HFF-Myc (cell line): ENCODE data around the gene ABHD8.

Experiments used
- DNase-seq: peaks from one replicate; pipeline ENCODE4 v3.0.0-alpha.2; 2011; ENCODE audit warnings: low read depth; ENCODE audit errors: extremely low read depth
- H3K4me3 ChIP-seq: replicated peaks from 2 replicates; pipeline ENCODE4 v1.5.1; 2011; ENCODE audit warnings: low read depth, mild to moderate bottlenecking, control low read depth, low read length
- TF ChIP-seq, protein P1 (sequence below): IDR thresholded peaks from 2 replicates; pipeline ENCODE4 v1.5.1; 2012; ENCODE audit warnings: mild to moderate bottlenecking, low read depth, low read length, control low read depth; ENCODE audit errors: missing control alignments

ABHD8 gene

DNA sequence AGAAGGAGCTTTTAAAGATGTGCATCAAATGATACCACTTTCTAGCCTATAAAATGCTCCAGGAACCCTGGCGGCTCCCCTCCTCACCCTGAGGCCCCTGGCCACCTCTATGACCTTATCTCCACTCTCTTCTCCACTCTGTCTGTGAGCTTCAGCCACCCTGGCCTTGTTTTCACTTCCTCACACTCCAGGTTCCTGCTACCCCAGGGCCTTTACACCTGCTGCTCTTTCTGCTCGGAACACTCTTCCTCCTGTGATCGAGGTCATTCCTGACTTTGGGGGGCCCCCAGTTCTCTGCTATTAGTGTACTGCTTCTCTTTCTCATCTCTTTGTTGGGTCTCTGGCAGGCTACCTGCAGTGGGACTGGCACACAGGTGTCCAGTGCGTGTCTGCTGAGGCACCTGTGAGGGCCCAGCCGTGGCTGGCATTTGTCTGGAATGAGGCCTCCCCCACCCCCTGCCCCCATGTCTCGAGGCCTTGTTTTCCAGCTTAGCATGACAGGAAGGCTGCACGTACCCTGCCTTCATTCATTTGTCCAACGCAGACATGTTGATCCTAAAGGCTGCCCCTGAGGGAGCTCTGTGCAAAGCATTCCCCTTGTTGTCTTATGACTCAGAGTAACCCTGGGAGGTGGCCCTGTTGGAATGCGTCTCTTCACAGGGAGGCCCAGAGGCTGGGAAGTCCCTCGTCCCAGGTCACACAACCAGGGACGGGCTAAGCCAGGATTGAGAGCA is 8.4 kb upstream of the ABHD8 start:
- no peak overlapping the region for H3K4me3 ChIP-seq
- TF ChIP-seq, protein P1, sequence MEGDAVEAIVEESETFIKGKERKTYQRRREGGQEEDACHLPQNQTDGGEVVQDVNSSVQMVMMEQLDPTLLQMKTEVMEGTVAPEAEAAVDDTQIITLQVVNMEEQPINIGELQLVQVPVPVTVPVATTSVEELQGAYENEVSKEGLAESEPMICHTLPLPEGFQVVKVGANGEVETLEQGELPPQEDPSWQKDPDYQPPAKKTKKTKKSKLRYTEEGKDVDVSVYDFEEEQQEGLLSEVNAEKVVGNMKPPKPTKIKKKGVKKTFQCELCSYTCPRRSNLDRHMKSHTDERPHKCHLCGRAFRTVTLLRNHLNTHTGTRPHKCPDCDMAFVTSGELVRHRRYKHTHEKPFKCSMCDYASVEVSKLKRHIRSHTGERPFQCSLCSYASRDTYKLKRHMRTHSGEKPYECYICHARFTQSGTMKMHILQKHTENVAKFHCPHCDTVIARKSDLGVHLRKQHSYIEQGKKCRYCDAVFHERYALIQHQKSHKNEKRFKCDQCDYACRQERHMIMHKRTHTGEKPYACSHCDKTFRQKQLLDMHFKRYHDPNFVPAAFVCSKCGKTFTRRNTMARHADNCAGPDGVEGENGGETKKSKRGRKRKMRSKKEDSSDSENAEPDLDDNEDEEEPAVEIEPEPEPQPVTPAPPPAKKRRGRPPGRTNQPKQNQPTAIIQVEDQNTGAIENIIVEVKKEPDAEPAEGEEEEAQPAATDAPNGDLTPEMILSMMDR = no peak
- DNase-seq = no peak

DNA sequence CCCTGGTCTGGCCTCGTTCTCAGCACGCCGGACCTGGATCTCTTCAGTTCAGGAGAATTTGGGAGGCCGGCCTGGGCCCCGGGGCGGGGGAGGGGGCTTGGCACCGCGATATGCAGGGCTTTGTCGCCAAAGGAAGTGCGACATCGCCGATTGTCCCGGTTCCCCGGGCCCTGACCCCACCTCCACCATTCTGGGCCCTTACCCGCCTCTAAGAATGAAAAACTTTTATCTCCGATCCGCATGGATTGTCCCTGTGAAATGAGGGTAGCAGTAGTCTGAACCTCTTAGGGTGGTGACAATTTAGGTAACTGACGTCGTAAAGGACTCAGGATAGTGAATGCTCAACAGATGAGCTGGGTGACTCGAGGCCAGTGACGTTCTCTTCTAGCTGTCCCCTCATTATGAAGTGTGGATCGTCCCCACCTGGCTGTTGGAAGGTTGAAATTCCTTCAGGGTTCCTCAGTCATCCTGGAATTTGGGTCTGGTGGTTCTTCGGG is 6.8 kb upstream of the ABHD8 start:
- peak overlapping the region; percentile 100 for H3K4me3 ChIP-seq
- TF ChIP-seq, protein P1 = no peak
- DNase-seq = no peak

DNA sequence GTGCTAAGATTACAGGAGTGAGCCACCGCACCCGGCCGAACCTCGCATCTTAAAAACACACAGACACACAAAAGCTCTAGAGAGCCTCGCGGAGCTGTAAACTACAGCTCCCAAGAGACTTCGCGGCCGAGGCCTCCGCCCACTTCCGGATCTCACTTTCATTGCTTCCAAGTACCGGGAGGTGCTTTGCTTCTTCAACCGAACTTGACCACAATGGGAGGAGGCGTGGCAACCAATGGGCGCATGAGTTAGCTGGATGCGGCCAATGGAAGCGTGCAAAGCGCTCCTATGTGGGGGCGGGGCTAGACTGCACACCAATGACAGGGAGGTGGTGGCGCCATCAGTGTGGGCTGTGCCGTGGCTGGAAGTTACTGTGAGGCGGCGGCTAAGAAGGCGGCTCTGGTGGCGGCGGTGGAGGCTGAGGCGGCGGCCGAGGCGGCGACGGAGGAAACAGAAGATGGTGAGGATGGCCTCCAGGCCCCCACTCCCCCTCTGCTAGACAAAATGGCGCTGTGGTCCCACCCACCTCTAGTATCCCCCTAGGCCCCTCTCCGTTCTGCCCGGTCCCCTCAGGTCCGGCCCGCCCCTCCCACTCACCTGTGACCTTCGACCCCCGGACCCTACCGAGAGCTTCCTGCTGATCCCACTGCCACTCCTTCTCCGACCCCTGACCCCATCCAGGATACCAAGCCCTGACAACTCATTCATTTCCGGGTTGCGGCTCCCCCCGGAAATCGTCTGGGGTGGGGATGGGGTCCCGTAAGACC is 6.2 kb upstream of the ABHD8 start, which contains the start of gene DDA1:
TSS of gene DDA1 (plus strand) at position 366 of the 767 bp plus-strand sequence. CDS start at position 458, 92 bp downstream.
- H3K4me3 ChIP-seq = peak within 1 kb of the TSS; percentile 100
- DNase-seq = peak; percentile 100
- TF ChIP-seq, protein P1 = no peak

DNA sequence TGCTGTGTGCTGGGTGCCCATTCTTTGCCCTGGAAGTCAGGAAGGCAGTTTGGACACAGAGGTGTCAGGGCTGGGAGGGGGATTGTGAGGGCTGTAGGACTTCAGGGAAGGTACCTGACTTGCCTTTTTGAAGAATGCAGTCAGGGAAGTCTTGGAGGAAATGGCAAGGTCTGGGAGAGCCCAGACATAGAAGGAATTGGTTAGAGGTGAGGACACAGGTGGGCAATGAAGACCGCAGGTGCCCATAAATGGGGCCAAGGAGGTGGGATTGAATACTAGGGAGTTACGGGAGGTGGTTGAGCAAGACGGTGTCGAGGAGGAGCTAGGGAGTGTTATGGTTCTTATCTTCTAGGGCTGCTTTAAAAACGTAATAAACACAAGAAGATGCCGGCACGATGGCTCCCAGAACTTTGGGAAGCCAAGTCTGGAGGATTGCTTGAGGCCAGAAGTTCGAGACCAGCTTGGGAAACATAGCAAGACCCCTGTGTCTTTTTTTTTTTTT is 4.7 kb upstream of the ABHD8 start:
- no peak overlapping the region for H3K4me3 ChIP-seq
- no peak for DNase-seq
- TF ChIP-seq, protein P1 = no peak

DNA sequence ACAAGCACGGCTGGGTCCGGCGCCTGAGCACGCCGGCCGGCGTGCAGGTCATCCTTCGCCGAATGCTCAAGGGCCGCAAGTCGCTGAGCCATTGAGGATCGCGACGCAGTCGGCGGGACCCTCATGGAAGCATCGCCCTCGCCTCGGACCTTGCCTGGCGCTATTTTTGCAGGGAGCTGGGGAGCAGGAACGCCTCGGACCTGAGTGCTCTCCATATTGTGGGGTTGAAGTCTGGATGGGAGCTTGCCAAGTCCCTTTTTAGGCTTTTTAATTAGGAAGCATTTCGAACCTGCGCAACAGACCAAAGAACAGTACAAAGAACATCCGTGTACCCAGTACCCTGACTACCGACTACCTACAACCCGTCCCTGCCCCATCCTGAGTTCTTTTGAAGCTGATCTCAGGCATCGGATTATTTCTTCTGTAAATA is 3.1 kb upstream of the ABHD8 start:
- H3K4me3 ChIP-seq = peak overlapping the region; percentile 66
- no peak for DNase-seq
- TF ChIP-seq, protein P1 = no peak

DNA sequence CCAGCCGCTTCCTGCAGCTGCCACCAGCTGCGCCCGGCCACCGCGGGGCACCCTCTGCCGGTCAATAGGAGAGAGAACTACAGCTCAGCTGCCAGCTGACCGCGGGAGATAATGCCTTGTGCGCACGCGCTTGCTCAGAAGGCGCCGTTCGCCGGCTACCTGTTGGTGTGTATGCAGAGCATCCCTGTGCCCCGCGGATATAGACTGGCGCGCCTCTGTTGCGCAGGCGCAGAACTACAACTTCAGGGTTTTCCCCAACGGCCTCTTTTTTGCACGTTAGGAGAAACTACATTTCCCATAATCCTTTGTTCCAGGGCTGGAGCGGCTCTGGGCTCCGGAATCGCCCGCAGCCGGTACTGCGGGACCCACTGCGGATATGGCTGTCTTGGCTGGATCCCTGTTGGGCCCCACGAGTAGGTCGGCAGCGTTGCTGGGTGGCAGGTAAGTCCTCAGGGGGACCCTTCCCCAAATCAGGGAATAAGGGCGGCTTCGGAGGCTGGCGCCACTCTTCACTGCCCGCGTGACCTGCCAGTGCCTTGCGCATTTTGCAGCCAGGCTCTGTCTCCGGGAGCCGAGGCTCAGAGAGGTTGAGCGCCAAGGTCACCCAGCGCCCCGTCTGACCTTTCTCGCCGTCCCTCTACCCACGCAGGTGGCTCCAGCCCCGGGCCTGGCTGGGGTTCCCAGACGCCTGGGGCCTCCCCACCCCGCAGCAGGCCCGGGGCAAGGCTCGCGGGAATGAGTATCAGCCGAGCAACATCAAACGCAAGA is 2.5 kb upstream of the ABHD8 start, which contains the start of gene MRPL34:
TSS of gene MRPL34 (plus strand) at position 356 of the 768 bp plus-strand sequence. CDS start at position 377, 21 bp downstream.
- peak; percentile 97 for DNase-seq
- TF ChIP-seq, protein P1 = peak; percentile 76

More for the DNA sequence above, 2.5 kb upstream of the ABHD8 start, which contains the start of gene MRPL34:
- peak within 1 kb of the TSS; percentile 66 for H3K4me3 ChIP-seq
